AG10803 (cell line): Measurements from ENCODE around the gene OR11A1.

Experiments
- DNase-seq: peaks from one replicate; pipeline ENCODE4 v3.0.0; 2010; ENCODE audit warnings: low read depth
- H3K4me3 ChIP-seq: 2 replicates; pipeline ENCODE4 v1.5.1; 2011; ENCODE audit warnings: mild to moderate bottlenecking, low read length, control low read depth
- CTCF ChIP-seq: conservative IDR thresholded peaks from 2 replicates; pipeline ENCODE4 v1.5.1; 2011; ENCODE audit warnings: mild to moderate bottlenecking, low read length, control low read depth, inconsistent platforms

OR11A1 gene, protein sequence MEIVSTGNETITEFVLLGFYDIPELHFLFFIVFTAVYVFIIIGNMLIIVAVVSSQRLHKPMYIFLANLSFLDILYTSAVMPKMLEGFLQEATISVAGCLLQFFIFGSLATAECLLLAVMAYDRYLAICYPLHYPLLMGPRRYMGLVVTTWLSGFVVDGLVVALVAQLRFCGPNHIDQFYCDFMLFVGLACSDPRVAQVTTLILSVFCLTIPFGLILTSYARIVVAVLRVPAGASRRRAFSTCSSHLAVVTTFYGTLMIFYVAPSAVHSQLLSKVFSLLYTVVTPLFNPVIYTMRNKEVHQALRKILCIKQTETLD

DNA sequence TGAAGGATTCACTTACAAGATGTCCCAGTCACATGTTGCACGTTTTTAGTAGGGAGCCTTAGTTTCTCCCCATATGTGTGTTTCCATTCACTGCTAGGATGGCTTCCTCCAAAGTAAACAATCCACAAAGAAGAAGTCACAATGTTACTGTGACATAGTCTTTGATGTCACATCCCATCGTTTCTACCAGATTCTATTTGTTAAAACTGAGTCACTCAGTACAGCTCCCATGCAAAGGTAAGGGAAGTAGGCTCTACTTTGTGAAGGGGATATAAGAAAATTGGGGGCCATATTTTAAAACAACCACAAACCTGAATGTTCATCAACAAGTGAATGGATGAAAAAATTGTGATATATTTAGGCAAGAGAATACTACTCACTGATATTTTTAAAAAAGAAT is at the start of gene OR11A1, which contains the start of gene OR2H1:
OR11A1 (minus strand) TSS at position 101 of the 400 bp plus-strand sequence. CDS start 29,430 bp downstream, outside the sequence.
OR2H1 (plus strand) TSS at position 185 of the 400 bp plus-strand sequence. CDS start 4,615 bp downstream, outside the sequence.
- no peak for DNase-seq
- no peak within 1 kb of the TSS for H3K4me3 ChIP-seq
- TF ChIP-seq CTCF: no peak

- no peak for TF ChIP-seq CTCF
- no peak for DNase-seq
- no peak overlapping the region for H3K4me3 ChIP-seq
Observed at GRCh38 chr6:29506446-29507067, 49.7 kb upstream of the OR11A1 start.

- TF ChIP-seq CTCF: no peak
- no peak for DNase-seq
- no peak overlapping the region for H3K4me3 ChIP-seq
Observed at GRCh38 chr6:29505808-29506207, 48.9 kb upstream of the OR11A1 start.

GRCh38 chr6:29504961-29505360 is 48.1 kb upstream of the OR11A1 start:
- H3K4me3 ChIP-seq: no peak overlapping the region
- TF ChIP-seq CTCF: no peak
- DNase-seq: no peak

GRCh38 chr6:29502597-29502996 is 45.7 kb upstream of the OR11A1 start:
- DNase-seq: no peak
- TF ChIP-seq CTCF: no peak
- H3K4me3 ChIP-seq: no peak overlapping the region

- H3K4me3 ChIP-seq: no peak overlapping the region
- TF ChIP-seq CTCF: no peak
- DNase-seq: no peak
Observed at GRCh38 chr6:29502181-29502580, 45.3 kb upstream of the OR11A1 start.

DNA sequence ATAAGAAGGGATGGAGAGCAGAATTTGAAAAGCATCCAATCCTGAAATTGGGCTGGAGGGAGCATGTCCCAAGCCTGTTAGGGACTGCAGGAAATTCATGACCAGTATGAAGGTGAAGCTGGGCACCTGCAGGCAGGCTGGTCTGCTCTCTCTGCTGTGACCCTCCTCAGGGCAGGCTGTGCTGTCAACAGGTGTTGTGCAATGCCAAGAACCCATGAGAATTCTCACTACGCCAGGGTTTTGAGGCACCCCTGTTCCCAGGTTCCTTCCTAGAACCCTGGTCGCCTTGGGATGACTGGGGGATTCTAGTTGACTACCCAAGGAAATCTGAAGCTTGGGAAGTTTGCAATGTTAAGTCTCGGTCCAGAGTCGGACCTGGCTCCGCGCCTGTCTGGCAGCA is 44.2 kb upstream of the OR11A1 start:
- no peak overlapping the region for H3K4me3 ChIP-seq
- DNase-seq: no peak
- no peak for TF ChIP-seq CTCF
